Measurements from ENCODE around the gene ARF5.

The ARF5 gene

GRCh38 chr7:127635659-127636285 lies 47.6 kb downstream of the ARF5 start:
- H3K27ac Mint-ChIP-seq = no peak overlapping the region
- DNase-seq (ENCODE audit: low spot score) = no peak
- H3K36me3 Mint-ChIP-seq (ENCODE audit: low read depth) = no peaks in the 10 kb centered on the region
- no peaks in the 10 kb centered on the region for H3K9me3 Mint-ChIP-seq
- H3K27me3 Mint-ChIP-seq (ENCODE audit: low read depth) = peaks cover 31% of the 10 kb centered on the region
- no peak overlapping the region for H3K4me3 Mint-ChIP-seq
- H3K4me1 Mint-ChIP-seq (ENCODE audit: low read depth) = no peaks in the 10 kb centered on the region

- H3K36me3 Mint-ChIP-seq (ENCODE audit: low read depth) = no peaks in the 10 kb centered on the region
- DNase-seq (ENCODE audit: low spot score) = no peak
- H3K27me3 Mint-ChIP-seq (ENCODE audit: low read depth) = peaks cover 30% of the 10 kb centered on the region
- H3K4me1 Mint-ChIP-seq (ENCODE audit: low read depth) = no peaks in the 10 kb centered on the region
- H3K27ac Mint-ChIP-seq = no peak overlapping the region
- no peaks in the 10 kb centered on the region for H3K9me3 Mint-ChIP-seq
- H3K4me3 Mint-ChIP-seq = no peak overlapping the region
Measured at GRCh38 chr7:127638197-127638596, 50.0 kb downstream of the ARF5 start.
